Kidney epithelial cell (primary cell): ENCODE data around the gene NFATC1. TPM values are rescaled to one million over a fixed set of nuclear protein-coding genes. Genes with fewer than 3 reads are reported as not detected.
"Not testable (repeated sequence)": the region's sequence is repeated elsewhere in the genome, so short reads cannot be mapped to it uniquely, and the experiment has no call there.

ENCODE experiments used
- DNase-seq: peaks from one replicate; pipeline ENCODE4 v3.0.0-alpha.2; 2010; ENCODE audit warnings: low read depth
- H3K27me3 ChIP-seq: 2 replicates; pipeline ENCODE4 v1.6.0; 2011; ENCODE audit warnings: low read length; ENCODE audit not compliant: control insufficient read depth, insufficient read depth
- H3K36me3 ChIP-seq: 2 replicates; pipeline ENCODE4 v1.5.1; 2011; ENCODE audit warnings: low read length; ENCODE audit not compliant: control insufficient read depth, insufficient read depth
- H3K4me3 ChIP-seq: 2 replicates; pipeline ENCODE4 v1.5.1; 2011; ENCODE audit warnings: low read depth, mild to moderate bottlenecking, control low read depth, low read length
- total RNA-seq: library from RNA; depleted of rRNA; stranded (reverse); fragments of >200 nt; gene quantifications from 2 replicates; pipeline ENCODE4 v1.2.3, GENCODE V29; 2015
- TF ChIP-seq, protein P1 (sequence below): IDR thresholded peaks from 2 replicates; pipeline ENCODE4 v1.5.1; 2011; ENCODE audit warnings: mild to moderate bottlenecking, moderate library complexity, low read length, control low read depth, inconsistent platforms; ENCODE audit not compliant: insufficient read depth, poor library complexity, severe bottlenecking

The NFATC1 gene
- total RNA-seq, 1 donor from 2014 or later: 2.7 TPM

DNA sequence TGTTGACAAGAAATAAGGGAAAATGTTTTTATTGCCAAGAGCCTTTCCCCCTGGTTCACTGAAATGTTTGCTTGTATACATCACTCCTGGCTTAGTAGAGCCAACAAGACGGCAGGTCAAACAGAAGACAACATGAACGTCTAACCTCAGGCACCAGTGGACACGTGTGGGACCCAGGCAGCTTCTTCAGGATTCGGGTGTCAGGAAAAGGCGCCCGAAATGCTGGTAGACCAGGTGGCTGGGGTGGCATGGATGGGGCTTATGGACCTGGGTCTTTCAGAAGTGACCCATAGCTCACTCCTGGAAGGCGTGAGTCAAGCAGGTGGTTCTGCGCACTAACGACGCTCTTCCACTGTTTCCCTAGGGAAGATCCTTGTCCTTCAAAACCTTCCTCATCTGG lies 23.3 kb upstream of the NFATC1 start:
- Histone ChIP-seq H3K27me3 (no peaks in the 10 kb centered on the region), H3K4me3 (no peak overlapping the region), H3K36me3 (no peaks in the 10 kb centered on the region)
- no peak for DNase-seq
- TF ChIP-seq, protein P1, sequence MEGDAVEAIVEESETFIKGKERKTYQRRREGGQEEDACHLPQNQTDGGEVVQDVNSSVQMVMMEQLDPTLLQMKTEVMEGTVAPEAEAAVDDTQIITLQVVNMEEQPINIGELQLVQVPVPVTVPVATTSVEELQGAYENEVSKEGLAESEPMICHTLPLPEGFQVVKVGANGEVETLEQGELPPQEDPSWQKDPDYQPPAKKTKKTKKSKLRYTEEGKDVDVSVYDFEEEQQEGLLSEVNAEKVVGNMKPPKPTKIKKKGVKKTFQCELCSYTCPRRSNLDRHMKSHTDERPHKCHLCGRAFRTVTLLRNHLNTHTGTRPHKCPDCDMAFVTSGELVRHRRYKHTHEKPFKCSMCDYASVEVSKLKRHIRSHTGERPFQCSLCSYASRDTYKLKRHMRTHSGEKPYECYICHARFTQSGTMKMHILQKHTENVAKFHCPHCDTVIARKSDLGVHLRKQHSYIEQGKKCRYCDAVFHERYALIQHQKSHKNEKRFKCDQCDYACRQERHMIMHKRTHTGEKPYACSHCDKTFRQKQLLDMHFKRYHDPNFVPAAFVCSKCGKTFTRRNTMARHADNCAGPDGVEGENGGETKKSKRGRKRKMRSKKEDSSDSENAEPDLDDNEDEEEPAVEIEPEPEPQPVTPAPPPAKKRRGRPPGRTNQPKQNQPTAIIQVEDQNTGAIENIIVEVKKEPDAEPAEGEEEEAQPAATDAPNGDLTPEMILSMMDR: no peak

DNA sequence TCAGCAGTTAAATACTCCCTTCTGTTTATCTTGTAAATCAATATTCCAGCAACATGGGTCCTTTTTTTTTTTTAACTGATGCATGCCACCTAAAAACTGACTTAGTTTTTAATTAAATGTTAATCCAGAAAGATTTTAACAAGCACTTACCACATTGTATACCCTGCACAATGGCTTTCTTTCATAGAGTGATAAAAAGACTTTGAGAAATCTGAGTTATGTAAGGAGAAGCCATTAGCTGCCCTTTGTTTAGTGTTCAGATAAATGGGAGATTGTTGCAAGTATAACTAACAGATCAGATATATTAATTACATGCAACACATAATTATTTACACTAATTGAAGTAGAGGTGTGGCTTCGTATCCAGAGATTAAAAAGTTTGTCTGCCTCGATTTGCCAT lies 22.7 kb upstream of the NFATC1 start:
- TF ChIP-seq, protein P1: no peak
- Histone ChIP-seq H3K36me3 (no peaks in the 10 kb centered on the region), H3K4me3 (no peak overlapping the region), H3K27me3 (no peaks in the 10 kb centered on the region)
- no peak for DNase-seq

DNA sequence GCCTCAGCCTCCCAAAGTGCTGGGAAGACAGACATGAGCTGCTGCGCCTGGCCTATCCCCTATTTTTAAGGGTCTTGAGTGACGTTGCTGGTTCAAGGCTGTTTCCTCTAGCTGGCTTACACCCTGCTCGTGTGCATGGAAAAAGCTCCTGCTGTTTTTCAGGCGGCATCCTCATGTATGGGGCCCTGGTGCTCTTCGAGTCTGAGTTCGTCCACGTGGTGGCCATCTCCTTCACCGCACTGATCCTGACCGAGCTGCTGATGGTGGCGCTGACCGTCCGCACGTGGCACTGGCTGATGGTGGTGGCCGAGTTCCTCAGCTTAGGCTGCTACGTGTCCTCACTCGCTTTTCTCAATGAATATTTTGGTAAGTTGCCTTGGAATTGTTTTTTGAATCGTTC lies 22.0 kb upstream of the NFATC1 start:
- TF ChIP-seq, protein P1: no peak
- Histone ChIP-seq H3K27me3 (no peaks in the 10 kb centered on the region), H3K36me3 (no peaks in the 10 kb centered on the region), H3K4me3 (no peak overlapping the region)
- no peak for DNase-seq

DNA sequence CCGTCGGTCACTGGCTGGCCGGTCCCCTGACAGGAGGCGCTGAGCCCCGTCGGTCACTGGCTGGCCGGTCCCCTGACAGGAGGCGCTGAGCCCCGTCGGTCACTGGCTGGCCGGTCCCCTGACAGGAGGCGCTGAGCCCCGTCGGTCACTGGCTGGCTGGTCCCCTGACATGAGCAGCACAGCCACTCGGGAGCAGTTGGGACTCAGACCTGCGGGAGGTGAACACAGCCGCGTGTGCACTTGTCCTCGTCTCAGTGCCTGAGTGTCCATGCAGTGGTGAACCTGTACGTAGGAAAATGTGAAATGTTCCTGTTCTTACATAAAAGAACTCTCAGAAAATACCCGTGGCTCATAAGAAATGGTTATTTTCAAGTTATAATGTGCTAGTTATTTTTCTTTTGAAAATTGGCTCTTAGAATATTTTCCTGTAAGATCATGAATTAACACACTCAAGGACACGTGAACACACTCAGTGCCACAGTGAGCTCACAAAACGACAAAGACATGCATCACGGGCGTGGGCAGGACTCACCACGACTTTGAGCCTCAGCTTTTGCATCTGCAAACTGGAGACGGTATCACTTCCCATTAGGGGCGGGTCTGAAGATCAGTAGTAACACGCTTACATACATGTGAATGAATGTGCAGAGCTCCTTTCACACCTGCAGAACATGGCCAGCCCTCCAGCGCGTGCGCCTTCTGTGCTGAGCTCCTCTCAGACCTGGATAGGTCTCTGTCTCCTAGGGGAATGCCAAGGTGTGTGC lies 21.1 kb upstream of the NFATC1 start:
- DNase-seq: no peak
- TF ChIP-seq, protein P1: no peak
- no peak overlapping the region for H3K4me3 ChIP-seq
- no peaks in the 10 kb centered on the region for H3K27me3 ChIP-seq
- no peaks in the 10 kb centered on the region for H3K36me3 ChIP-seq

DNA sequence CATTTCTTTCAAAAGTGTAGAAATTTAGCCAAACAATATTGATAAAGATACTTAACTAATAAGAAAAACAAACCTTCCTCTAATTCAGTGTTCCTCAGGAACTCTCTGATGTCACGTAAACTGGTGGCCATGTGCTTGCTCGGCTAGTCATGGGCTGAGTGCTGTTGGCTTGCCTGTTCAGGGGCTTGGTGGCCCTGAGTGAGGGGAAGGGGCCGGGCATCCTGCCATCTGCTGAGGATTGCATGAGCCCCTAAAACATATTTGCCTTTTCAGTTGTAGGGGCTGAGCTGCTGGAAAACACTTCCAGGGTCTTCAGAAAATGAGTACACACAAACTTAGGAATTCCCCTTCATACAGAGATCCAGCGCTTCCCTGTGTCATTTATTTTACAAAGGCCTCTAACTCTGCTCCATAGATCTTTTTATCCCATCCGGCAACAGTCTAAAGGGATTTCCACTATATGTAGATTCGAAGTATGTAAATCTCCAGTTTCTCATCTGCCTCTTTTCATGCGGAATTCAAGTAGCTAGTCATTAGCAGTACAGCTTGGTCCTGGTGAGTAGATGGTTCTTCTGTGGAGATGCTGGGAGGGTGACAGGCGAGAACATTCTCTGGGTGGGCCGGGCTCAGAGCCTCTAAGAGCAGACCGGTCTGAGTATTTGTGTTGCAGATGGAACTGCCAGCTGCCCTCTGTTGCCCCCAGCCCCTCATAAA lies 20.1 kb upstream of the NFATC1 start:
- H3K27me3 ChIP-seq: no peaks in the 10 kb centered on the region
- TF ChIP-seq, protein P1: no peak
- no peaks in the 10 kb centered on the region for H3K36me3 ChIP-seq
- H3K4me3 ChIP-seq: no peak overlapping the region
- no peak for DNase-seq

DNA sequence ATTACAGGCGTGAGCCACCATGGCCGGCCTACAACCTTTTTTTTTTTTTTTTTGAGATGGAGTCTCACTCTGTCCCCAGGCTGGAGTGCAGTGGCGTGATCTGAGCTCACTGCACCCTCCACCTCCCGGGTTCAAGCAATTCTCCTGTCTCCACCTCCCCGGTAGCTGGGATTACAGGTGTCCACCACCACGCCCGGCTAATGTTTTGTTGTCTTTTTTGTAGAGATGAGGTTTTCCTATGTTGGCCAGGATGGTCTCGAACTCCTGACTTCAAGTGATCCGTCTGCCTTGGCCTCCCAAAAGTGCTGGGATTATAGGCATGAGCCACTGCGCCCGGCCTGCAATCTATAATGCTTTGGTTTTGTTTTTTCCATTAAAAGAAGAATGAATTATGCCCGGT lies 19.1 kb upstream of the NFATC1 start:
- not testable (repeated sequence) for H3K4me3 ChIP-seq, H3K27me3 ChIP-seq, H3K36me3 ChIP-seq, DNase-seq
